ENCODE data around the gene TAS2R13.

The TAS2R13 gene, protein sequence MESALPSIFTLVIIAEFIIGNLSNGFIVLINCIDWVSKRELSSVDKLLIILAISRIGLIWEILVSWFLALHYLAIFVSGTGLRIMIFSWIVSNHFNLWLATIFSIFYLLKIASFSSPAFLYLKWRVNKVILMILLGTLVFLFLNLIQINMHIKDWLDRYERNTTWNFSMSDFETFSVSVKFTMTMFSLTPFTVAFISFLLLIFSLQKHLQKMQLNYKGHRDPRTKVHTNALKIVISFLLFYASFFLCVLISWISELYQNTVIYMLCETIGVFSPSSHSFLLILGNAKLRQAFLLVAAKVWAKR

DNA sequence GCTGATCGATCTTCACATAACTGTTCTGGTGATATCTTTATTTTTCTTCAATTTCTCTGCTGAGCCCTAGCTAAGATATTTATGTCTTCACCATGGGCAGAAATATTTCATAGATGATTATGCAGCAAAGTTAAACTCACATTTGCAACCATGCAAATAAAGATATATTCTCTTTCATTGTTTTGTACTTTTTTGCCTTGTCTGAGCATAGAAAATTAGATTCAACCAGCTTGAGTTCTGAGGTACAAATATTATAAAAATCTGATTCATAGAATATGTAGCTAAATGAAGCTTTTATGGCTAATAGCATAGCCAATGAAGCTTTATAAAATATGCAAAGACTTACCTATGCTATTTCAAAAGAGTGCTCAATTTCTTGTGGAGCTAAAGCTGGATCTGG lies at the start of gene TAS2R13:
Gene TAS2R13, minus strand, starts transcription at position 101 of the 400 bp plus-strand sequence. CDS start 264 bp downstream, outside the sequence.
- DNase-seq: no peak

DNA sequence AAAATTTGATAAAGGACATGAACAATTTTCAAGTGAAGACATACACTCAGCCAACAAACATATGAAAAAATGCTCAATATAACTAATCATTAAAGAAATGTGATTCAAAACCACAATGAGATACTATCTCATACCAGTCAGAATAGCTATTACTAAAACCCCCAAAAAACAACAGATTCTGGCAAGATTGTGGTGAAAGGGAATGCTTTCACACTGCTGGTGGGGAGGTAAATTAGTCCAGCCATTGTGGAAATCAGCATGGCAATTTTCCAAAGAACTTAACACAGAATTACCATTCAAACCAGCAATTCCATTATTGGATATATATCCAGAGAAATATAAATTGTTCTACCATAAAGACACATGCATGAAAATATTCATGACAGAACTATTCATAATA lies 48.4 kb upstream of the TAS2R13 start:
- no peak for DNase-seq

DNA sequence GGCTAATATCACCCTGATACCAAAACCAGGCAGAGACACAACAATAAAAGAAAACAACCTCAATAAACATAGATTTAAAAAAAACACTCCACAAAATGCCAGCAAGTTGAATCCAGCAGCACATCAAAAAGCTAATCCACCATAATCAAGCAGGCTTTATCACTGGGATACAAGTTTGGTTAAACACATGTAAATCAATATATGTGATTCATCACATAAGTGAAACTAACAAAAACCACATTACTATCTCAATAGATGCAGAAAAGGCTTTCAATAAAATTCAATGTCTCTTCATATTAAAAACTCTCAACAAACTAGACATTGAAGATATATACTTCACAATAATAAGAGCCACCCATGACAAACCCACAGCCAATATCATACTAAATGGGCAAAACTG lies 46.7 kb upstream of the TAS2R13 start:
- DNase-seq: no peak

DNA sequence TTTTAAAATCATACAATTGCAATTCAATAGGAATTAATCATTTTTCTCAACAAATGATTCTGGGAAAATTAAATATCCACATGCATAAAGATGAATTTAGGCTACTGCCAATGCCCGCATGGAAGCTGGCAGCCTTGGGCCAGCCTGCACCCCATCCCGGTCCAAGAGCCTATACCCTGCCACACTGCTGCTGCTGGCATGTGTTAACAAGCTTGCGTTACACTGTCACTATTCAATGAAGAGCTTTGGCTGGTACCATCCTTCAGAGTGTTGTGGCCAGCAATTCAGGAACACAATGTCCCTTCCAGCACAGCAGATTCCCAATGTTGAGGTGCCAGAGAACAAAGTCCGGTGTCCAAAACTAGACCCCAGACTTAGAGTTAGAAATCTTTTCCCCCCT lies 43.3 kb upstream of the TAS2R13 start:
- peak in 1 of 2 experiments; percentile 5 for DNase-seq

DNA sequence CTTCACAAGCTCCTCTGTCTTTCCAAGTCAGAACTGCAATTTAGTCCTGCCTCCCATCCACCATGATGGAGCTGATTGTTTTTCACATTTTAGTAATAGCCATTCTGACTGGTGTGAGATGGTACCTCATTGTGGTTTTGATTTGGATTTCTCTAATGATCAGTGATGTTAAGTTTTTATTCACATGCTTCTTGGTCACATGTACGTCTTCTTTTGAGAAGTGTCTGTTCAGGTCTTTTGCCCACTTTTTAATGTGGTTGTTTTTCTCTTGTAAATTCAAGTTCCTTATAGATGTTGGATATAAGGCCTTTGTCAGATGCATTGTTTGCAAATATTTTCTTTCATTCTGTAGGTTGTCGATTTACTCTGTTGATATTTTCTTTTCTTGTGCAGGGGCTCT lies 33.8 kb upstream of the TAS2R13 start:
- DNase-seq: no peak

DNA sequence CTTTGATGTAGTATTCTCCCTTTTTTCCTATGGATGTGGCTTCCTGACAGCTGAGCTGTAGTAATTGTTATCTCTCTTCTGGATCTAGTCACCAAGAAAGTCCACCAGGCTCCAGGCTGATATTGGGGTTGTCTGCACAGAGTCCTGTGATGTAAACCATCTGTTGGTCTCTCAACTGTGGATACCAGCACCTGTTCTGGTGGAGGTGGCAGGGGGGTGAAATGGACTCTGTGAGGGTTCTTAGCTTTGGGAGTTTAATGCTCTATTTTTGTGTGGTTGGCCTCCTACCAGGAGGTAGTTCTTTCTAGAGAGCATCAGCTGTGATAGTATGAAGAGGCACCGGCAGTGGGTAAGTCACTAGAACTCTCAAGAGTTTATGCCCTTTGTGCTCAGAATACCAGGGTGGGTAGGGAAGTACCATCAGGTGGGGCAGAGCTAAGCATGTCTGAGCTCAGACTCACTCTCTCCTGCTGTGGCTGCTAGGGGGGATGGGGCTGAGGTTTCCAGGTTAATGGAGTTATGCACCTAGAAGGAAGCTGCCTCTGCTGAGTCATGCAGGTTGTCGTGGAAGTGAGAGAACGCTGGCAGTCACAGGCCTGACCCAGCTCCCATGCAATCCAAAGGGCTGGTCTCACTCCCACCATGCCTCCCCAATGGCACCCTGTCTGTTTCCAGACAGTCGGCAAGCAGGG lies 32.7 kb upstream of the TAS2R13 start:
- DNase-seq: peak in 1 of 2 experiments; percentile 6

DNA sequence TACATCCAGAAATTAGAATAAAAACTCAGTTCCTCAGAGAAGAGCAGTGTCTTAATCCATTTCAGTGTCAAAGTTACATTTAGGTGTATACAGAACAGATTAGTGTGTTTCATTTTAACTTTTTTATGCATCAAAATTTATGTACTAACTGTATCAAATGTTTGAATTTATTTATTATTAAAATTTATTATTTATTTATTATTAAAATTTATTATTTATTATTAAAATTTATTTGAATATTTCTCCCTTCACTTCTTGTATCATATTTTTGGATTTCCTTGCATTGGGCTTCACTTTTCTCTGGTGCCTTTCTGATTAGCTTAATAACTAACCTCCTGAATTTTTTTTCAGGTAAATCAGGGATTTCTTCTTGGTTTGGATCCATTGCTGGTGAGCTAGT lies 32.0 kb upstream of the TAS2R13 start:
- DNase-seq: no peak

DNA sequence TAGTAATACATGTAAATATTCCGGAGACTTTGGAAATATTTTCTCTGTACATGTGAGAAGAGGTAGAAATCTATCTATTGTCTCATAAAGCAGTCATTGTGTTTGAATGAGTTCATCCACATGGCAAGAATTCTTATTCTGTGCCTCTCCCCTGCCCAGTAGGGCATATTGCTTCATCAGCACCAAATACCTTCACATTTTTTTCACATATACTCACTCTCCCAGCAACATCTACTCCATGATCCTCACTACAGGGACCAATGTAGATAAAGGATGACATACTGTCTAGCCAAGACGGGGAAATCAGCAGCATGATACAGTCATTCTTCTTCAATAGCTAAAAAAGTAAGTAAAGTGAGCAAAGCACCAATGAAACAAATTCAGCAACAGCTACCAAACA lies 31.0 kb upstream of the TAS2R13 start:
- DNase-seq: no peak

DNA sequence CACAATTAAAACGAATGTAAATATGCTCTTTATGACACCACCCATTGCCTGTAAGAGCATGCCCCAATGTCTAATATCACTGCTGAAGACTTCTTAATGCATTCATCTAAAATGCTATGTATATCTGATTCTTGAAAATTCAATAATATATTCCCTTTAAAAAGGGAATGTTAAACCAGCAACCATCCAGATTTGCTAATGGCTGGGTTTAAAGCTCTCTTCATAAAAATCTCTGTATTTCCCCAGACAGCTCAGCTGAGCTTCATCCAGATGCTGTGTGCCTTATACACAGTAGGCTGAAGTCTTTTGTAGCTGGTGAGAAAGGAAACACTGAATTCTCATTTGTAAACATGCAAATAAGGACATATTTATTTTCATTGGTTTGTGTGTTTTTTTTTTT lies 29.8 kb upstream of the TAS2R13 start, which contains the start of gene TAS2R14:
Gene TAS2R14, minus strand, starts transcription at position 101 of the 400 bp plus-strand sequence. Its CDS starts 56 bp downstream, at position 45.
- no peak for DNase-seq

DNA sequence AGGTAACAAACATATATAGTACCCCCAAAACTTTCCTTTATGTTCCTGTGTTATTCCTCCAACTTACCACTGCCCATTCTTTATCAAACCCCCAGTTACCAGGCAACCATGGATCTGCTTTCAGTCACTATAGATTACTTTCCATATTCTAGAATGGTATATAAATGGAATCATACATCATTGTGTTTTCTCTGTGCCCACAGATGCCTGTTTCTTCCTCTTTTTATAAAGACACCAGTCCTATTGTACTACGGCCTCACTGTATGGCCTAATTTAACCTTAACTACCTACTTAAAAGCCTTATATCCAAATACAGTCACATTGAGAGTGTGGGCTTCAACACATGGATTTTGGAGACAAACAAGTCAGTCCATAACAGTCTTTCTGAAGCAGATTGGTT lies 27.1 kb upstream of the TAS2R13 start:
- no peak for DNase-seq

DNA sequence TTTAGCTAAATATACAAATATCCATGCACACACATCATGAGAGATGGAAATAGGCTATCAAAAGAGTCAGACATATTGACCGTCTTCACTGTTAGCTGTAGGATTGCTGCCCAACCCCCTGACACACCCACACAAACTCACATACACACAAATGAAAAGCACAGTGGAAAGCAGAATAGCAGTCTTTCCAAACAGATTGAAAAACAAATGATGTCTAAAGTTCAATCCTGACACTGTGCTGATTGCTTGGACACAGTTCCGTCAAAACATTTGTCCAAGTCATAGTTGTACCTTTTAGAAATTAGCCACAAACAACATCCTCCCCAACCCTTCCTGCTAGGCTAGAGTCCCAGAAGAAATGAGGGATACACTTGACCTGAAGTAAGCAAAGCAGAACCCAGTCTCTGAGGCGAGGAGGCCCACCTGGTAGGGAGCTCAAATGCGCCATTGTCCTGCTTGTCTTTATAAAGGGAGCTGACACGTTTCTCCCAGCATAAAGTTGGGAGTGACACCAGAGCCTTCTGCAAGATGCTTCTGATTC lies 19.5 kb upstream of the TAS2R13 start, which contains the start of gene PRH2:
Gene PRH2, plus strand, starts transcription at position 491 of the 541 bp plus-strand sequence. Its CDS starts 38 bp downstream, at position 529.
- DNase-seq: no peak

DNA sequence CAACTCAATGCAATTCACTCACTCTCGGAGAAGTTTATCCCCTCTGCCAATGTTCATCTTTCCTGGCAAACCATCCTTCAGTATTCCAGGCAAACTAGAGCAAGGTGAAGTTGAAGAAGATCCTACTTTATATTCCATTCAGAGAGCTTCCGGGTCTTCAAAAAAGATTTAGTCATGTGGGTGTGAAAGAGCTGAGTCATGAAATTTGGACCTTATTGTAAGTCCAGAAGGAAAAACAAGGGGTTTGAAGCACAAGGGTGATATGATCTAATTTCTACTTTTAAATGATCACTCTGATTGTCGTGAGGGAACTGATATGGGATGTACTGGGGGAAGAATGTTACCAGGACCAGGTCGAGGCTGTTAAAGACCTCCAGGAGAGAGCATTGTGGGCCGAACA lies 16.9 kb upstream of the TAS2R13 start:
- no peak for DNase-seq

DNA sequence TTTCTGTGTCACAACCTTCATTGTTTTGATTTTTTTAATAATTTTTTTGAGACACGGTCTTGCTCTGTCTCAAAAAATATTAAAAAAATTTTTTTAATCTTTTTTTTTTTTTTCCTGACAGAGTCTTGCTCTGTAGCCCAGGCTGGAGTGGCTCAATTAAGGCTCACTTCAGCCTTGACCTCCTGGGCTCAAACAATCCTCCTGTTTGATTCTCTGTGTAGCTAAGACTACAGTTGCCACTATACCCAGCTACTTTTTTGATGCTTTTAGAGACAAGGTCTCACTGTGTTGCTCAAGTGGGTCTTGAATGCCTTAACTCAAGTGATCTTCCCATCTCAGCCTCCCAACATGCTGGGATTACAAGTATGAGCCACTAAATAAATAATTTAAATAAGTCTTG lies 10.4 kb upstream of the TAS2R13 start:
- DNase-seq: no peak

DNA sequence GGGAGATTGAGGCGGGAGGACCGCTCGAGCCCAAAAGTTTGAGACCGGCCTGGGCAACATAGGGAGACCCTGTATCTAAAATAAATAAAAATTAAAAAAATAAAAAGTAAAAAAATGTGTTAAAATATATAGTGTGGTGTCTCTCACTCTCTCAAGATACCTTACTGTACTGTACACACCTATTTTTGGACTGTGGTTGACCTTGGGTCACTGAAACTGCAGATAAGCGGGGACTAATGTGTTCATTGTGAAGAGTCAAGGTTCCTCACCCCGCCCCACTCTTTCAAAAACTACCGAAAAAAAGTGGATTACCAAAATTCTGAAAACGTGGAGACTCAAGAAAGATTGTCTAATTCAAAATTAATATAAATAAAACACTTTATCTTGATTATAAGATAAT lies 1.0 kb upstream of the TAS2R13 start:
- DNase-seq: no peak

DNA sequence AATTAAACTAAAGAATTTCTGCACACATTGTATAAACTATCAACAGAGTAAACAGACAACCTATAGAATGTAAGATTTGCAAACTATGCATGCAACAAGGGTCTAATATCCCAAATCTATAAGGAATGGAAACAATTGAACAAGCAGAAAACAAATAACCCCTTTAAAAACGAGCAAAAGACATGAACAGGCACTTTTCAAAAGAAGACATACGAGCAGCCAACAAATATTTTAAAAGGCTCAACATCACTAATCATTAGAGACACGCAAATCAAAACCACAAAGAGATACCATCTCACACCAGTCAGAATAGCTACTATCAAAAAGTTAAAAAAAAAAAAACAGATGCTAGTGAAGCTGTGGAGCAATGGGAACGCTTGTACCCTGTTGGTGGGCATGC lies 4.7 kb downstream of the TAS2R13 start:
- no peak for DNase-seq

DNA sequence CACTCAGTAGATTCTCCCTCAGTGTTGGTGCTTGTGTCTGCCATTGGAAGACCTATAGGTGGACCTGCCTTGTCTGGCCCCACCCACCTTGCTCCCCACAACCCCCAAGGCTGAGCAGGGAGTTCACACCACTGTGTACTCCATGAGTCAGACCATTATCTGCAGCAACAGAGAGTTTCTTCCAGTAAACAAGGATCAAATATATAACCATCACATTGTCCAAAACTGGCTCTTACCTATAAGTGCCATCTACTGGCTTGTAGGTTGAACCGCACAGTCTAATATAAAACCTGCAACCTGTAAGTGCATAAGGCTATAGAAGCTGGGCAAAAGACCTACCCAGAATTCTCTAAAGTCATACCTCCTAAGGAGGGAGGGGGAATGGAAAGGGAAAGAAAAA lies 7.9 kb downstream of the TAS2R13 start:
- peak in 1 of 2 experiments; percentile 7 for DNase-seq

DNA sequence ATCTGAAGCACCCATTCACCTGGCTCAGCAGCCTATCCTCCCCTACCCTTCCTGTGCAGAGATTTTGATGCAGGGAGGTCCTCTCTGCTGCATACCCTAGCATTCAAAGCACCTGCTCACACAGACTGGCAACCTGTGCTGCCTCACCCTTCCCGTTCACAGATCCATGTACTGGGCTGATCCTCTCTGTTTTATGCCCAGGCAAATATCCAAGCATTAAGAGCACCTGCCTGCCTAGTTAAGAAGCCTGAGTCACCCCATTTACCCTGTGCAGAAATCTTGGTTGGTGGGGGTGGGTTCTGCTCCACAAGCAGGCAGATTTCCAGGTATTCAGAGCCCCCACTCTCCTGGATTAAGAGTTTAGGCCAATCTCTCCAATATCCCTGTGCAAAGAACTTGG lies 8.4 kb downstream of the TAS2R13 start:
- DNase-seq: no peak

DNA sequence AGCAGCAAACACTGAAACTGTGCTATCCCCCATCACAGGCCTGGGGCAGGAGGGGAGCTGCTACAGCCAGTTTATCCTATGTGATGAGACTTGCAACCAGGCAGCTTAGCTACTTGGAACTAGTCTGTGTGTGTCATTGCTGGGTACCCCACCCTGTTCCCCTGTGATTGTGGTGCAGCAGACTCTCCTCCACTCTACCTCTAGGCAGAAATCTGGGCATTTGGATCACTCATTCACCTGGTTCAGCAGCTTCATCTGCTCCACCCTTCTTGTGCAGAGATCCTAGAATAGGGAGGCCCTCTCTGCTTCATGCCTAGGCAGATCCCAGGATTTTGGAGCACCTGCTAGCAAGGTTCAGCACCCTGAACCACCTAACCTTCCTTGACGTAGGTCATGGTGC lies 8.8 kb downstream of the TAS2R13 start:
- DNase-seq: no peak

DNA sequence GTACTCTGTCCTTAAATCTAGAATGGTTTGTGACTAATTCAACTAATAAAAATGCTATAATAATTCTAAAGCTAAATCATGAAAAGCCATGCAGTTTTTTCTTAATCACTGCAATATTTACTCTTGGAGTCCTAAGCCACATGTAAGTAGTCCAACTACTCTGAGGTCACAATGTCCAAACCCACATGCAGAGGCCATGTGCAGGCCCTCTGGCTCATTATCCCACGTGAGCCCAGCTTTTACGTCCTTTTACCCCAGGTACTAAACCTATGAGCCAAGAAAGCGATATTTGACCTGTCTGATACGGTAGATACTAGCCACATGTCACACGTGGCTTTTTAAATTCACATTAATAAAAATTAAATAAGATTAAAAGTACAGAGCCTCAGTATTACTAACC lies 12.5 kb downstream of the TAS2R13 start:
- DNase-seq: no peak

DNA sequence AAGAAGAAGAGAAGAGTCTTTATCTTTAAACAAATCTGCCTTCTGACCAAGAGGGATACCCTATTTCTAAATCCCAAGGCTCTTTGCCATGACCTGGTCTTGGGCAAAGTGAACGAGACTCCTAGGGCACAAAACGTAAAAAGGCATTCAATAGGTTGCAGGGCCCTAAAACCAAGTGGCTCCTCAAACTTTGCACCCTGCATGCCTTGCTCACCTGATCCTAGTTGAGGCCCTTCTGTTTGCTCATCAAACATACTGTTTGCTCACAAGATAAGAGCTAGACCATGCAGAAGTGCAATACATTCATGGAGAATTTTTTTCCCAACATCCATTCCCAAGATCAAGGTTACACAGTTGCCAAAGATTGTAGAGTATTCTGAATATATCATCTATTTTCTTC lies 17.4 kb downstream of the TAS2R13 start:
- DNase-seq: no peak

DNA sequence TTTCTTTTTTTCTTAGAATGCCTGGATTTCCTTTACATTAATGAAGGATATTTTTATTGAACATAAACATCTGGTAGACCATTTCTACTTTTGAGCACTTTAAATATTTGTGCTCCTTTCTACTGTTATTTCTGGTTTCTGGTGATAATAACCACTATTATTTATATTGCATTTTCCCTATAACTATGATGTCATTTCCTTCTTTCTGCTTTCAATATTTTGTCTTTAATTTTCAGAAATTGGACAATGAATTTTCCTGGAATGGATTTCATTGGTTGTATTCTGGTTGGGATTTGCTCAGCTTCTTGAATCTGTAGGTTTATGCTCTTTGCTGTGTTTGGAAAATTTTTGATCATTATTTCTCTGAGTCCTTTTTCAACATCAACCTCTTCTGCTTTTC lies 20.1 kb downstream of the TAS2R13 start:
- DNase-seq: no peak

DNA sequence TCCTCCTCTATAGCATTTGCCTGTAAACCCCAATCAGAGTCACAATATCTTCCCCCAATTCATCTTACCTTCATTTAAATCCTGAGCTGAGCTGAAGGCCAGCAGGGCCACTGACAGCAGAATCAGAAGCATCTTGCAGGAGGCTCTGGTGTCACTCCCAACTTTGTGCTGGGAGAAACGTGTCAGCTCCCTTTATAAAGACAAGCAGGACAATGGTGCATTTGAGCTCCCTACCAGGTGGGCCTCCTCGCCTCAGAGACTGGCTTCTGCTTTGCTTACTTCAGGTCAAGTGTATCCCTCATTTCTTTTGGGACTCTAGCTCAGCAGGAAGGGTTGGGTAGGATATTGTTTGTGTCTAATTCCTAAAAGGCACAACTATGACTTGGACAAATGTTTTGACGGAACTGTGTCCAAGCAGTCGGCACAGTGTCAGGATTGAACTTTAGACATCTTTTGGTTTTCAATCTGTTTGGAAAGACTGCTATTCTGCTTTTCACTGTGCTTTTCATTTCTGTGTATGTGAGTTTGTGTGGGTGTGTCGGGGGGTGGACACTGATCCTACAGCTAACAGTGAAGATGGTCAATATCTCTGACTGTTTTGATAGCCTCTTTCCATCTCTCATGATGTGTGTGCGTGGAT lies 25.2 kb downstream of the TAS2R13 start, which contains the start of gene PRH1:
Gene PRH1, minus strand, starts transcription at position 170 of the 640 bp plus-strand sequence. Its CDS starts 38 bp downstream, at position 132.
- DNase-seq: no peak

DNA sequence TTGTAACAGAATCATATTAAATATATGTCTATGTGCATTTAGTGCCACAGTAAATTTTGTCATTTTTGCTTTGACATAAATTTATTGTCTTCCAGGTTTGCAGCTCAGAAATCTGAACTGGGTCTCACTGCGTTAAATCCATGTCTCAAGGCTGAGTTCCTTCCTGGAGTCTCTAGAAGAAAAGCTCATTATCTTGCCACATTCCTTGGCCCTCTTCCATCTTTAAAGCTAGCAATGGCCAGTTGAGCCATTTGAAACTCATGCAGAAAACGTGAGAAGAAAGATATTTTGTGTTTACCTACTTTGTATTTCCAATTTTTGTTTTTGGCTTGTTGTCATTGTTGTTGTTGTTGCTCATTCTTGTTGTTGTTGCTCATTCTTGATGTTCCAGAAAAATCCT lies 36.0 kb downstream of the TAS2R13 start:
- no peak for DNase-seq

Data from NCI-H526 (cell line).